ENCODE data around the gene TM9SF3. TPM values are rescaled to one million over a fixed set of nuclear protein-coding genes. Genes with fewer than 3 reads are reported as not detected.
"Not testable (repeated sequence)": the region's sequence is repeated elsewhere in the genome, so short reads cannot be mapped to it uniquely, and the experiment has no call there.

TM9SF3 gene
- total RNA-seq, 1 donor from 2014 or later, result 76.1 TPM

DNA sequence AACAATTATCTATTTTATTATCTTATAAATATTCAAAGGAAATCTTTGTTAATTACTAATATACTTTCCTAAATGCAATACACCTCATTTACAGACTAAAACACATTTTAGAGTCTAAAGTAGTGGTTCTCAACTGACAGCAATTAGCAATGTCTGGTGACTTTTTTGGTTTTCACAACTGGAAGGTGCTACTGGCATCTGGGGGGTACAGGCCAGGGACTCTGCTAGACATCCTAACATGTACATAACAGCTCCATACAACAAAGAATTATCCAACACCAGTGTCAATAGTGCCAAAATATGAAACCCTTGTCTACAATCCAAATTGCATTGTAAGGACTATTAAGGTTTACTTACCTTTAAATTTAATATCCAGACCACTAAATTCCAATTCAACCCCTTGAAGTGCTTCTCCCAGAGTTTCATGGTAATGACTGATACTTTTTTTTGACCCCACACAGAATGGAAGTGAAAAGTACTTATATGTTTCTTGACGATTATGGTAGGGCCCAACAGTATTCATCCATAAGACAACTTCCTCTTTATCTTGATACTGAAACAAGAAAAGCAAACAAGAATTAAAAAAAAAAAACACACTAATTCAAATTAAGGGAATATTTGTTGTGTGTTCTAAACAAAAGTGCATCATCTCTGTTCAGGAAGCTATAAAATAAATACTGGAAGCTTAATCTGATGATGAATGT is 10.4 kb downstream of the TM9SF3 start:
- DNase-seq (ENCODE audit: low spot score), result no peak
- intact Hi-C loops (cut with DNase I), result no loop called here

DNA sequence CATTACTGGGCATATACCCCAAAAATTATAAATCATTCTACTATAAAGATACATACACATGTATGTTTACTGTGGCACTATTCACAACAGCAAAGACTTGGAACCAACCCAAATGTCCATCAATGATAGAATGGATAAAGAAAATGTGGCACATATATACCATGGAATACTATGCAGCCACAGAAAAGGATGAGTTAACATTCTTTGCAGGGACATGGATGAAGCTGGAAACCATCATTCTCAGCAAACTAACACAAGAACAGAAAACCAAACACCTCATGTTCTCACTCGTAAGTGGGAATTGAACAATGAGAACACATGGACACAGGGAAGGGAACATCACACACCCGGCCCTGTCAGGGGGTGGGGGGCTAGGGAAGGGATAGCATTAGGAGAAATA is 12.2 kb downstream of the TM9SF3 start:
- intact Hi-C loops (cut with DNase I); DNase-seq (ENCODE audit: low spot score): not testable (repeated sequence)

- no peak for DNase-seq (ENCODE audit: low spot score)
- intact Hi-C loops (cut with DNase I), result no loop called here
Measured at GRCh38 chr10:96573036-96573435, 13.8 kb downstream of the TM9SF3 start.

DNA sequence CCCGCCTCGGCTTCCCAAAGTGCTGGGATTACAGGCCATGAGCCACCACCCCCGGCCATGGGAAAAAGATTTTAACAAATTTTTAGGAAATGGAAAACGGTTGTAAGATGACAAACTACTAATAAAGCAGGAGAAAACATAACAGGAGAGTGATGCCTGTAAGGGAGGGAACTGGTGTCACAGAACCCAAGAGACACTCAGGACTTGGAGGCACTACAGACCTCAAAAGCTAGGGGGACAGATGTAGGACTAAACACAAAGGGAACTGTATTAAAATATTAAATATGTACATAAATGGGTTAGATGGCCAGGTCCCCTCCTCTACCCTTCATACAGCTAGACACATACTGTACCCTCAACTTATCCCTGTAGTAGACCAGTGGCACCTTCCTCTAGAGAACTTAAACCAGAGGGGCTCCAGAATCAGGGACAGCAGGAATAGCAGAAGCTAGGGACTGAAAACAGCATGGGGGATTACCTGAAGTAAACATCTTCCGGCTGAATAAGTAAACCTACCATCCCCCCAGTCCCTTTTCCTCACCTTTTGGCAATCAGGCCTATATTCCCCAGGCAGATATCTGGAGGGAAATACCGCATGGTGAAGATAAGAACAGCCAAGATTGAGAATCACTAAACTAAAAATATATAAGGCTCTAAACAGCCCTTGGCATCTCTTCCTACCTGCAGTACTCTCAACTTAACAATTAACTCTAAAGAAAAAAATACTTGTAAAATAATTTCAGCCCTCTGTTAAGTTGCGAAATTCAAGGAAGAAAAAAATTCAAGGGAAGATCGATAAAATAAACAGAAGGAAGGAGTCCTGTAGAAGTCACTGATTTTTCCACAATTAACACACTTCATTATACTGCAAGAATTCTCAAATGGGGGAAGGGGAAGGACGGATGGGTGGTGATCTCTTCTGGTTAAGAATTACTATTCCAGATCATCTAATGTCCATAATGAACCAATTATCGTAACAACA is 15.5 kb downstream of the TM9SF3 start:
- DNase-seq (ENCODE audit: low spot score), result no peak
- intact Hi-C loops (cut with DNase I), result no loop called here

- intact Hi-C loops (cut with DNase I), result no loop called here
- DNase-seq (ENCODE audit: low spot score), result no peak
Measured at GRCh38 chr10:96570511-96570910, 16.3 kb downstream of the TM9SF3 start.

DNA sequence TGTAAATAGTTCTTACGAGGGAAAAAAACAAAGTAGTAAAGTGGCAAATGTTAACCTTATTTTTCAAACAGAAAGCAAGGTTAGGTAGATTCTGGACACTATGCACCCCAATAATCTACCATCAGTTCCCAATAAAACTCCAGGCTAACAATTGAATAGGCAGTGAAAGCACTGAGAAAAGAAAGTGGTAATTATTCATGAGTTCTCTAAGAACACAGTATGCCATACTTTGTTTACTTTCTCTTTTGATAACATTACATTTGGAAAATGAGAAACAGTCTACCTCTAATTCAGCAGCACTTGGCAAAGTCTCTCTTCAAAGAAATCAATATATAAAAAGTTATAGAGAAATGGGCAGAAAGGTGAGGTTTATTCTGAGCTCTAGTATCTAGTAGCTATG is 18.4 kb downstream of the TM9SF3 start:
- intact Hi-C loops (cut with DNase I), result no loop called here
- DNase-seq (ENCODE audit: low spot score), result no peak

DNA sequence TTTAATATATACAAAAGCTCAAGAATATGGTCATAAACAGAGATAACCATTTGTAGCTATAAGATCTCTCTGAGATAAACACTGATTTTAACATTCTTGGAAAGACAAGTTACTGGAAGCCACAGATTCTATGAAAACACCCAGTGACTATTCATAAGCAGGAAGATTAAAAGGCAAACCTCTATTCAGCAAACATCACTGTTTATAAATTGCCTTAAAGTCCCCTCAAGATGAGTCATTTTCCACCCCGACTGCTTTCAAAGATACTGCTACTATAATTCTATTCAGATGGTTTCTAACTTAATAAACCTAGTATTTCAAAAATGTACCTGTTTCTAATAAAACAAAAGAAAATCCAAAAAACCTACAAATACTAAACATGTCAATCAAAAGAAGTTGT is 21.0 kb downstream of the TM9SF3 start:
- intact Hi-C loops (cut with DNase I), result no loop called here
- DNase-seq (ENCODE audit: low spot score), result no peak

DNA sequence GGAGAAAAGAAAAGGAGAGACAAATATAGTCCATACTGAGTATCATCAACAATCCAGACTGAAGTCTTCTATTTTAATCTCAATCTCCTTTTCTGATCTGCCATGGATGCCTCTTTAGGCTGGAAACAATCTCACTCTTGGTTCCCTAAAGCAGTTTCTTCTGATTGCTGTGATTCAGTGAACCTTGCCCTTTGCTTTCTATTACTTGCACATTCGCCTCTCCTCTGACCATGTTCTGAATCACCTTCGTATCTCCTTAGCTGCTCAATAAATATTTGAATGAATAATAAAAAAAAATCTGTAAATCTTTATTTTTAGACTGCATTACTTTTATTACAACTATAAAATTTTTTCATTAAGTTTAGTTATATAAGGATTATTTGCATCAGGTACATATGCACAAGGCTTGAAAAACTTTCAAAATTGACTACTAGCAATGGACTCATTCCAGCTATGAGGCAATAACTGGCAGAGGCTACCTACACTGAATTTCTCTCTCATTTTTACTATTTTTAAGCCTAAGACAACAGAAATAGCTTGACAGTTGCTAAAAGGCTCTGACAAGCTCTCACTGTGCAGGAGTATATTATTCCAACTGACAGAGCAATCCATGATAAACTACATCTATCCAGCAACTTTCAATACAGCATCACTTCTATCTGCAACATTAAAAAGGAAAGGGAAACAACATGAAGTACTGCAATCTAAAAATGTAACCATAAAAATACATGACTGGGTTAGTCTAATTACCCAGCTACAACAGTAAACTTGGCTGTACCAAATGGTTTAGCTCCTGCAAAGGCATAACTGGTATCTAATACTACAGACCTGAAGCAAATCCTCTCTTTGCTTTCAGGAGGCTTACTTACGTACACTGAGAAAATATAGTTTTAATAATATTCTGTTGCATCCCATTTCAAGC is 25.6 kb downstream of the TM9SF3 start:
- intact Hi-C loops (cut with DNase I), result no loop called here
- DNase-seq (ENCODE audit: low spot score), result no peak

- DNase-seq (ENCODE audit: low spot score), result no peak
- intact Hi-C loops (cut with DNase I), result no loop called here
Measured at GRCh38 chr10:96560489-96560888, 26.3 kb downstream of the TM9SF3 start.

DNA sequence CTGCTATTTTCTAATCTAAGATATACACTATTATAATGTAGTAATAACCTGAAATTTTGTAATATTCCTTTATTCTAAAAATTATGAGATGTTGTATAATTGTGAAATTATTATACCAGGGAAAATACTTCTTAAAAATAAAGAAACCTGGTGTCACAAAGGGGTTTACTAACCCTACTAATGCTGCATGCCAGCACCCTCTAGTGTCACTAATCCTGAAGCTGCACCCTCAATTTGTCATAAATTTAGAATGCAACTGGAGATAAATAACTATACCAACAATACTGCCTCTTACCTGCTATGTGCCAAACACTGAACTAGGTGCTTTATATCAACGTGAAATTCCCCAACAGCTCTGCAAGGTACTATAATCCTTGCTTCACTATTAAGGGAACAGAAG is 30.8 kb downstream of the TM9SF3 start:
- DNase-seq (ENCODE audit: low spot score), result no peak
- intact Hi-C loops (cut with DNase I), result no loop called here

DNA sequence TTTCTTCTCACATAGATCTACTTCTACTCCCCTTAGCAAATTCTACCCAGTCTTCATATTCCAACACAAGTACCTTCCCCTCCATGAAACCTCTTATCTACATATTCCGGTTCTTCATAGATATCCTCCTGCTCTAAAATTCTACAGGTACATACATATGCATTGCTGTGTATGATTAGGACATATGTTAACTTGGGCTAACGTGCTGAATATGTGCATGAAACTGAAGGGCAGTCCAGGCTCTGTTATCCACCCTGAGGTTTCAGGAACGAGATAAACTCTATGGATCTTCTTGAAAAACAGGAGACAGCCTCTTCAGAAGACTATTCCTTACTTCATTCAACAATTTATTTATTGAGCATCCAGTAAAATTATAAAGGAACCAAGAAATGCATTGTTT is 31.5 kb downstream of the TM9SF3 start:
- intact Hi-C loops (cut with DNase I), result no loop called here

DNA sequence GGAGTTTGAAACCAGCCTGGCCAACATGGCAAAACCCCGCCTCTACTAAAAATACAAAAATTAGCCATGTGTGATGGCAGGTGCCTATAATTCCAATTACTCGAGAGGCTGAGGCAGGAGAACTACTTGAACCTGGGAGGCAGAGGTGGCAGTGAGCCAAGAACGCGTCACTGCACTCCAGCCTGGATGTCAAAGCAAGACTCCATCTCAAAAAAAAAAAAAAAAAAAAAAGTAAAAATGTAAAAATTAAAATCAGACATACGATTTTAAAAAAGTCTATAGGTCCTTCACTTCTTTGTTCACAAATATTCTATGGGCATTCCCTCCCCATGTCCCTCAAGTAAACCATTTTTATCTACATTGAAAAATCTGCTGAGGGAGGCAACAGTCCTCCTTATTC is 38.2 kb downstream of the TM9SF3 start:
- DNase-seq (ENCODE audit: low spot score), result no peak
- intact Hi-C loops (cut with DNase I), result no loop called here

More for the DNA sequence above, 31.5 kb downstream of the TM9SF3 start:
- DNase-seq (ENCODE audit: low spot score), result no peak

- DNase-seq (ENCODE audit: low spot score); intact Hi-C loops (cut with DNase I): not testable (repeated sequence)
Measured at GRCh38 chr10:96545558-96545957, 41.3 kb downstream of the TM9SF3 start.

- no peak for DNase-seq (ENCODE audit: low spot score)
- intact Hi-C loops (cut with DNase I), result no loop called here
Measured at GRCh38 chr10:96541921-96542320, 44.9 kb downstream of the TM9SF3 start.

DNA sequence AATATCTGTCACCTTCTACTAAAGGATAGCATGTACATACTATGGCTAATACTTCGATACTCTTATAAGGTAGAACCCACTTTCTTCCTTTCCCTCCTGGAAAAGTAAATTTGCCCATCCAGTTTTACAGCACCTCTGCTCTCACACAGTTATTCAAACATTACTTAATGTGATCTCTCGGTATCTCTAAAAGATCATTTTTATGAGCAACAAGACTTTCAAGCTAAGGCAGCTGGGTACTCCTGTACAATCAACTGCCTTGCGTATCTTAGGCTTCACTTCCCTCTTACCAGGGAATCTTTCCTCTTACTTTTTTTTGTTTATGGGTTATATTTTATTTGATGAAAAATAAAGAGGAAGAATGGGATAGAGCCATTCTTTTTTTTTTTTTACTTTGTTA is 46.6 kb downstream of the TM9SF3 start:
- intact Hi-C loops (cut with DNase I), result no loop called here
- DNase-seq (ENCODE audit: low spot score), result no peak

- no peak for DNase-seq (ENCODE audit: low spot score)
- intact Hi-C loops (cut with DNase I), result no loop called here
Measured at GRCh38 chr10:96538683-96539082, 48.1 kb downstream of the TM9SF3 start.

GRCh38 chr10:96536129-96536528 is 50.7 kb downstream of the TM9SF3 start:
- intact Hi-C loops (cut with DNase I), result no loop called here
- no peak for DNase-seq (ENCODE audit: low spot score)

GRCh38 chr10:96532523-96532922 is 54.3 kb downstream of the TM9SF3 start:
- no peak for DNase-seq (ENCODE audit: low spot score)
- intact Hi-C loops (cut with DNase I), result no loop called here

- intact Hi-C loops (cut with DNase I), result no loop called here
- DNase-seq (ENCODE audit: low spot score), result no peak
Measured at GRCh38 chr10:96529634-96530279, 57.1 kb downstream of the TM9SF3 start.

All from cardiac septum (tissue), 1 donor.